ENCODE data around the gene FAR1.
A peak's percentile ranks its signal among the peaks of the same experiment; 100 is the strongest.
"Not testable (repeated sequence)": the region's sequence is repeated elsewhere in the genome, so short reads cannot be mapped to it uniquely, and the experiment has no call there.

FAR1 gene

GRCh38 chr11:13668102-13668956, at the start of gene FAR1:
Gene FAR1 (plus strand): TSS chr11:13668668. CDS start chr11:13694766, 26,098 bp downstream.
- DNase-seq = peak; percentile 95

- DNase-seq = no peak
Measured at GRCh38 chr11:13620063-13620462, 48.4 kb upstream of the FAR1 start.

GRCh38 chr11:13626818-13627217, 41.6 kb upstream of the FAR1 start:
- not testable (repeated sequence) for DNase-seq

GRCh38 chr11:13628634-13629033, 39.8 kb upstream of the FAR1 start:
- not testable (repeated sequence) for DNase-seq

- no peak for DNase-seq
Measured at GRCh38 chr11:13629779-13630178, 38.7 kb upstream of the FAR1 start.

- DNase-seq = no peak
Measured at GRCh38 chr11:13635290-13635689, 33.2 kb upstream of the FAR1 start.

GRCh38 chr11:13635804-13636203, 32.7 kb upstream of the FAR1 start:
- no peak for DNase-seq

GRCh38 chr11:13637125-13638069, 31.1 kb upstream of the FAR1 start:
- no peak for DNase-seq

GRCh38 chr11:13638422-13638821, 30.0 kb upstream of the FAR1 start:
- DNase-seq = no peak

GRCh38 chr11:13644997-13645687, 23.3 kb upstream of the FAR1 start:
- DNase-seq = no peak

GRCh38 chr11:13647391-13647790, 21.1 kb upstream of the FAR1 start:
- DNase-seq = no peak

GRCh38 chr11:13649619-13650018, 18.8 kb upstream of the FAR1 start:
- DNase-seq = no peak

GRCh38 chr11:13651515-13651914, 17.0 kb upstream of the FAR1 start:
- not testable (repeated sequence) for DNase-seq

- DNase-seq = no peak
Measured at GRCh38 chr11:13661074-13661623, 7.3 kb upstream of the FAR1 start.

- no peak for DNase-seq
Measured at GRCh38 chr11:13663631-13664071, 4.8 kb upstream of the FAR1 start.

- DNase-seq = no peak
Measured at GRCh38 chr11:13664351-13664750, 4.1 kb upstream of the FAR1 start.

- DNase-seq = no peak
Measured at GRCh38 chr11:13666708-13667107, 1.8 kb upstream of the FAR1 start.

GRCh38 chr11:13667245-13667644, 1.2 kb upstream of the FAR1 start:
- DNase-seq = no peak

- DNase-seq = no peak
Measured at GRCh38 chr11:13667795-13668101, 720 bp upstream of the FAR1 start.

- peak; percentile 58 for DNase-seq
Measured at GRCh38 chr11:13668957-13669521, 571 bp downstream of the FAR1 start.

GRCh38 chr11:13669544-13670488, 1.3 kb downstream of the FAR1 start:
- DNase-seq = no peak

Data from activated CD8-positive, alpha-beta memory T cell treated with anti-CD3 and anti-CD28 coated beads, Interleukin-2, amount 50 U/mL, for 4 hours (primary cell).